ENCODE data around the gene GDPD5. TPM values are rescaled to one million over a fixed set of nuclear protein-coding genes. Genes with fewer than 3 reads are reported as not detected.
A peak's percentile ranks its signal among the peaks of the same experiment; 100 is the strongest.

Gene GDPD5
- total and polyA plus RNA-seq, 9 of the 15 experiments (the other 6 are each of a cell fraction or from before 2014, with no cell fraction given) = 0.32 to 27.3 (median 8.0) TPM

GRCh38 chr11:75474878-75475766 lies 50.6 kb downstream of the GDPD5 start (continued):
- TF ChIP-seq ARID4B (CRISPR knock-in tag; IDR thresholded peaks at IDR 0.05) (peak; percentile 40; the same call in 1 of the 2 replicates), NFATC3 (IDR thresholded peaks at IDR 0.05) (no peak), PHF8 (IDR thresholded peaks at IDR 0.05; ENCODE audit: borderline replicate concordance, low read length) (peak; percentile 43; the same call in 1 of the 2 replicates), PHTF2 (CRISPR knock-in tag; IDR thresholded peaks at IDR 0.05) (no peak), ZNF146 (CRISPR knock-in tag; IDR thresholded peaks at IDR 0.05; ENCODE audit: unreplicated experiment) (no peak), FOS (IDR thresholded peaks at IDR 0.05; ENCODE audit: extremely low read depth, insufficient read length) (no peak), ZNF589 (CRISPR knock-in tag; IDR thresholded peaks at IDR 0.05; ENCODE audit: low read depth) (0 out of 2 replicates have a peak, but pooled peaks have one; percentile 39), EHMT2 (IDR thresholded peaks at IDR 0.05) (no peak), MAFK (IDR thresholded peaks at IDR 0.05; ENCODE audit: low read length) (no peak), RAD21 (CRISPR knock-in tag; conservative IDR thresholded peaks at IDR 0.05 in 1 of 2, IDR thresholded peaks at IDR 0.05 in 1 of 2) (no peak), ZNF12 (CRISPR knock-in tag; IDR thresholded peaks at IDR 0.05) (no peak), ZNF354B (CRISPR knock-in tag; IDR thresholded peaks at IDR 0.05) (no peak), MEF2A (IDR thresholded peaks at IDR 0.05; ENCODE audit: control insufficient read depth, low read depth, low read length) (no peak), ZFP36 (IDR thresholded peaks at IDR 0.05; ENCODE audit: low read depth, low read length, partially characterized antibody) (no peak)
- TF ChIP-seq, protein P1, sequence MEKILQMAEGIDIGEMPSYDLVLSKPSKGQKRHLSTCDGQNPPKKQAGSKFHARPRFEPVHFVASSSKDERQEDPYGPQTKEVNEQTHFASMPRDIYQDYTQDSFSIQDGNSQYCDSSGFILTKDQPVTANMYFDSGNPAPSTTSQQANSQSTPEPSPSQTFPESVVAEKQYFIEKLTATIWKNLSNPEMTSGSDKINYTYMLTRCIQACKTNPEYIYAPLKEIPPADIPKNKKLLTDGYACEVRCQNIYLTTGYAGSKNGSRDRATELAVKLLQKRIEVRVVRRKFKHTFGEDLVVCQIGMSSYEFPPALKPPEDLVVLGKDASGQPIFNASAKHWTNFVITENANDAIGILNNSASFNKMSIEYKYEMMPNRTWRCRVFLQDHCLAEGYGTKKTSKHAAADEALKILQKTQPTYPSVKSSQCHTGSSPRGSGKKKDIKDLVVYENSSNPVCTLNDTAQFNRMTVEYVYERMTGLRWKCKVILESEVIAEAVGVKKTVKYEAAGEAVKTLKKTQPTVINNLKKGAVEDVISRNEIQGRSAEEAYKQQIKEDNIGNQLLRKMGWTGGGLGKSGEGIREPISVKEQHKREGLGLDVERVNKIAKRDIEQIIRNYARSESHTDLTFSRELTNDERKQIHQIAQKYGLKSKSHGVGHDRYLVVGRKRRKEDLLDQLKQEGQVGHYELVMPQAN (IDR thresholded peaks at IDR 0.05; ENCODE audit: borderline replicate concordance) = 0 out of 2 replicates have a peak, but pooled peaks have one; percentile 9
- TF ChIP-seq, protein P2, sequence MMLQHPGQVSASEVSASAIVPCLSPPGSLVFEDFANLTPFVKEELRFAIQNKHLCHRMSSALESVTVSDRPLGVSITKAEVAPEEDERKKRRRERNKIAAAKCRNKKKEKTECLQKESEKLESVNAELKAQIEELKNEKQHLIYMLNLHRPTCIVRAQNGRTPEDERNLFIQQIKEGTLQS (IDR thresholded peaks at IDR 0.05) = peak; percentile 84
- TF ChIP-seq, protein P2 (CRISPR knock-in tag; conservative IDR thresholded peaks at IDR 0.05) = no peak
- TF ChIP-seq, protein P3, sequence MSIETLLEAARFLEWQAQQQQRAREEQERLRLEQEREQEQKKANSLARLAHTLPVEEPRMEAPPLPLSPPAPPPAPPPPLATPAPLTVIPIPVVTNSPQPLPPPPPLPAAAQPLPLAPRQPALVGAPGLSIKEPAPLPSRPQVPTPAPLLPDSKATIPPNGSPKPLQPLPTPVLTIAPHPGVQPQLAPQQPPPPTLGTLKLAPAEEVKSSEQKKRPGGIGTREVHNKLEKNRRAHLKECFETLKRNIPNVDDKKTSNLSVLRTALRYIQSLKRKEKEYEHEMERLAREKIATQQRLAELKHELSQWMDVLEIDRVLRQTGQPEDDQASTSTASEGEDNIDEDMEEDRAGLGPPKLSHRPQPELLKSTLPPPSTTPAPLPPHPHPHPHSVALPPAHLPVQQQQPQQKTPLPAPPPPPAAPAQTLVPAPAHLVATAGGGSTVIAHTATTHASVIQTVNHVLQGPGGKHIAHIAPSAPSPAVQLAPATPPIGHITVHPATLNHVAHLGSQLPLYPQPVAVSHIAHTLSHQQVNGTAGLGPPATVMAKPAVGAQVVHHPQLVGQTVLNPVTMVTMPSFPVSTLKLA (conservative IDR thresholded peaks at IDR 0.05) = no peak; a peak in 1 of 4 replicates
